Hematopoietic multipotent progenitor cell (in vitro differentiated cells): ENCODE results near the gene IGF2BP2. TPM values are rescaled to one million over a fixed set of nuclear protein-coding genes. Genes with fewer than 3 reads are reported as not detected.
"Not testable (repeated sequence)": the region's sequence is repeated elsewhere in the genome, so short reads cannot be mapped to it uniquely, and the experiment has no call there.

Experiments used
- DNase-seq, 3 donors: peaks; one replicate each; pipeline ENCODE4 v3.0.0-alpha.2; 2011 to 2015; ENCODE audit warnings: low read depth in 2 of 3, low spot score in 2 of 3
- total RNA-seq: library from RNA; depleted of rRNA; stranded (reverse); fragments of >200 nt; gene quantifications from one replicate; pipeline ENCODE4 v1.2.3, GENCODE V29; 2012

Gene IGF2BP2
- total RNA-seq = 39.6 TPM

- peak in 2 of 3 donors; percentile 86 to 90 for DNase-seq
These were observed at the start of gene IGF2BP2 for GRCh38 chr3:185825006-185825638. IGF2BP2 (minus strand) TSS chr3:185825042; CDS start chr3:185824960, 82 bp downstream.

GRCh38 chr3:185874119-185874518 lies 49.3 kb upstream of the IGF2BP2 start:
- DNase-seq = no peak

GRCh38 chr3:185867650-185868049 lies 42.8 kb upstream of the IGF2BP2 start:
- no peak for DNase-seq

GRCh38 chr3:185866995-185867394 lies 42.2 kb upstream of the IGF2BP2 start:
- DNase-seq = no peak

GRCh38 chr3:185866555-185866954 lies 41.7 kb upstream of the IGF2BP2 start:
- DNase-seq = no peak

DNA sequence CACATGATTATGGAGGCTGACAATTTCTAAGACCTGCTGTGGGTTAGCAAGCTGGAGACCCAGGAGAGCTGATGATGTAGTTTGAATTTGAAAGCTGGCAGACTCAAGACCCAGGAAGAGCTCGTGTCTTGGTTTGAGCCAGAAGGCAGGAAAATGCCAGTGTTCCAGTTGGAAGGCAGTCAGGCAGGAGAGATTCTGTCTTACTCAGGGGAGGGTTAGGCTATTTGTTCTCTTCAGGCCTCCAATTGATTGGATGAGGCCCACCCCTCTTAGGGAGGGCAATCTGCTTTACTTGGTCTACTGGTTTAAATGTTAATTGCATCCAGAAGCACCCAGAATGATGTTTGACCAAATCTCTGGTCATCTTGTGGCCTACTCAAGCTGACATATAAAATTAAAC lies 40.4 kb upstream of the IGF2BP2 start:
- DNase-seq = no peak

GRCh38 chr3:185864767-185865166 lies 39.9 kb upstream of the IGF2BP2 start:
- DNase-seq = no peak

DNA sequence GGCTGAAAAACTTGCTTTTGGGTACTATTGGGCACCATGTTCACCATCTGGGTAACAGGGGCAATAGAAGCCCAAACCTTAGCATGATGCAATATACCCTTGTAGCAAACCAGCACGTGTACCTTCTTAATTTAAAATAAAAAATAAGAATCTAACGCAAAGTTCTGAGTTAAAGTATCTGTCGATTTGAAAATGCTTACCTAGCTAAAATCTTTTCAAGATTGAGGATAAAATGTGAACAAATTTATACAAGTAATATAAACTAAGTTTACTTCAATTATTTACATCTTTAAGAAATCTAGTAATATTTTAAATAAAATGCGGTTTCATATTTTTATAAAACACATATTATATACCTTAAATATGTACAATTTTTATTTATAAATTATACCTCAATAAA lies 38.1 kb upstream of the IGF2BP2 start:
- no peak for DNase-seq

GRCh38 chr3:185859294-185859972 lies 34.6 kb upstream of the IGF2BP2 start:
- no peak for DNase-seq

GRCh38 chr3:185858502-185859225 lies 33.8 kb upstream of the IGF2BP2 start:
- no peak for DNase-seq

DNA sequence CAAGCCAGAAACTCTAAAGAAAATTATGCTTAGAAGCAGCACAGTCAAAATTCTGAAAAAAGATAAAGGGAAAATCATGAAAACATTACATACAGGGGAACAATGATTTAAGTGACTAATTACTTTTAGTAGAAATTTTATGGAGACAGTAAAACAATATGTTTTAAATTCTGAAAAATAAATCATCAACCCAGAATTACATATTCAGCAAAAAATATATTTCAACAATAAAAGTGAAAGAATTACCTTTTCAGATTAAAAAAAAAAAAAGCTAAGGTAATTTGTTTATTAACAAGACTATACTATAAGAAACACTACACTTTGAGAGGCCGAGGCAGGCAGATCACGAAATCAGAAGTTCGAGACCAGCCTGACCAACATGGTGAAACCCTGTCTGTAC lies 32.4 kb upstream of the IGF2BP2 start:
- no peak for DNase-seq

DNA sequence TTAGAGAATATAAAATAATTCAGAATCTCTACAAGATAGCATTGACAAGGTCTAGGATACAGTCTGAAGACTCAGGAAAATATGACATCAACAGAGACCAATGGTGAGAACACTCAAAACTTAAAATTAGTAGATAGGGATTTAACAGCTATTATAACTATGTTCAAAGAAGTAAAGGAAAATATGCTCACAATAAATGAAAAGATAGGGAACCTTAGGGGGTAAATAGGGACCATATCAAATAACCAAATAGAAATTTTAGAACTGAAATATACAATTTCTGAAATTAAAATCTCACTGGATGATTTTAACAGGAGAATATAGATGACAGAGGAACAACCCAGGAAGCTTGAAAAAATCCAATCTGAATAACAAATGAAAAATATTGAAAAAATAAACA lies 31.8 kb upstream of the IGF2BP2 start:
- no peak for DNase-seq

GRCh38 chr3:185853771-185854170 lies 28.9 kb upstream of the IGF2BP2 start:
- not testable (repeated sequence) for DNase-seq

DNA sequence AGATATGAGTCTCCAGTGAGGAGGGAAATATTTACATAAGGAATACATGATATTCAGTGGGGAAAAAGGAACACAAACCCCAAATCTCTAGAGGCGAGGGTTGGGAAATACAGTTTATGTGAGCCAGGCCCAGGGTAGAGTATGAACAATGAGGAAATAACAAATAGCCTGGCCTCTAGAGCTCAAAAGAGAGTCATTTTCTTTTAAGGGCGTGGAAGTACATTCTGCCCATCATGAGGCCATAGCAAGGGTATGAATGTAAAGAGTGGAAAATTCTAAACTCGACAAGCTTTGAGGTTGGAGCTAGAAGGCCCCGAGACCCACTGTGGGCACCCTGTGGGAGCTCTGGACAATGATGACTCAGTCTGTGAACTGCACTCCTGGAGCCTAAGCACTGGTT lies 27.8 kb upstream of the IGF2BP2 start:
- no peak for DNase-seq

DNA sequence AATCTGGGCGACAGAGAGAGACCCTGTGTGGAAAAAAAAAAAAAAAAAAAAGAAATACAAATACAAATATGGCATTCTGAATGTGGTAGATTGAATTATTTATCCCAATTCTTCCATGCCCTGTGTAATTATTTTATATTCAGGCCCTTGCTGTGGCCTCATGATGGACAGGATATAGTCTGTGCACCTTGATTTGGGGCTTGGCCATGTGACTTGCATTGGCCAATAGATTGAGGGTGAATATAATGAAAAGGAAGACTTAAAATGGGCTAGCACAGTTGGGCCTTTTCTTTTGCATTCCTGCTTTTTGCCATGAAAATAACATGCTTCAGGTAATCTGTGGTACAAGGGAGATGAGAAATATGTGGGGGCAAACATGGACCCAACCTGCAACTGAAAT lies 27.1 kb upstream of the IGF2BP2 start:
- no peak for DNase-seq

- DNase-seq = no peak
These were observed 26.2 kb upstream of the IGF2BP2 start for GRCh38 chr3:185851046-185851445.

GRCh38 chr3:185847506-185847905 lies 22.7 kb upstream of the IGF2BP2 start:
- no peak for DNase-seq

GRCh38 chr3:185846037-185846436 lies 21.2 kb upstream of the IGF2BP2 start:
- no peak for DNase-seq

GRCh38 chr3:185844051-185844450 lies 19.2 kb upstream of the IGF2BP2 start:
- no peak for DNase-seq

DNA sequence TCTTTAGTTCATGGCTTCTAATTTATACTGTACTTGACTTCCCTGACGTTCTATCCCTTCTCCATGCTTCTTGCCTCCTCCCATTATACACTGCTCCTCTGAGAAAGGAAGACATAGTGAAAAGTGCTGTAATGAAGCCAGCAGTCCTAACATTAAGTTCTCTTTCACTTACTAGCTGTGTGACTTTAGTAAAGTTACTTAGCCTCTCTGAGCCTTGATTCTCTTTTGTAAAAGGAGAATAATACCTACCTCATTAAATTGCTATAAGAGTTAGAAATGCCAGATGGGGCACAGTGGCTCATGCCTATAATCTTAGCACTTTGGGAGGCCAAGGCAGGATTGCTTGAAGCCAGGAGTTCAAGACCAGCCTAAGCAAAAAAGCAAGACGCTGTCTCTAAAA lies 18.8 kb upstream of the IGF2BP2 start:
- no peak for DNase-seq

DNA sequence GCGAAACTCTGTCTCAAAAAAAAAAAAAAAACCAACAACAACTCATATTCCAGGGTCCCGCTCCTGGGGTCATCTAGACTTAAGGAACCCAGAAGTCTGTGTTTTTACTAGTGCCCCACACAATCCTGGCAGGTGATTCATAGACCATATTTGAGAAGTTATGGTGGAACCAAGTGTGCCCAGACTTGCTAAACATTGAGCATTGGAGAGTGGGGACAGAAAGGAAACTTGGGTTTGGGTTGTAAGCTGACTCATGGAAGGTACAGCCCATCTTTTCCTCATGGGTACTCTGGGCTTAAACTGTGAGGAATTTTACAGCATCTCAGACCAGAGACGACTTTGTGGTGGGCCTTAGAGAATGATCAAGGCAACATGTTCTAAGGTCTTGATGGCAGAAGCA lies 18.3 kb upstream of the IGF2BP2 start:
- DNase-seq = no peak

DNA sequence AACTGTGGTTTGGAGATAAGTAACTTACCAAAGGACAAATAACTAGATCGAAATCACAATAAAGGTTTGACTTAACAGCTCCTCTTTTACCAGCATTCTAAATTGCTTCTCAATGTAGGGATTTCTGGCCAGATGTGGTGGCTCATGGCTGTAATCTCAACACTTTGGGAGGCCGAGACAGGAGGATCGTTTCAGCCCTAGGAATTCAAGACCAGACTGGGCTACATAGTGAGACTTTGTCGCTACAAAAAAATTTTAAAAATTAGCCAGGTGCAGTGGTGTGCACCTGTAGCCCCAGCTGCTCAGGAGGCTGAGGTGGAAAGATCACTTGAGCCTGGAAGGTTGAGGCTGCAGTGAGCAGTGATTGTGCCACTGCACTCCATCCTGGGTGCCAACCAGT lies 17.4 kb upstream of the IGF2BP2 start:
- no peak for DNase-seq
